HepG2 (cell line): ENCODE measurements around the gene KIF19. TPM values are rescaled to one million over a fixed set of nuclear protein-coding genes. Genes with fewer than 3 reads are reported as not detected.

ENCODE experiments used
- HOXD1 ChIP-seq: sonication (generic); formaldehyde crosslinking; IDR thresholded peaks from 2 replicates; pipeline ENCODE4 v1.5.0; 2020; ENCODE audit warnings: missing genetic modification reagents
- NFIC ChIP-seq: IDR thresholded peaks from 2 replicates; pipeline ENCODE4 v1.6.1; 2012; ENCODE audit warnings: mild to moderate bottlenecking, low read length, inconsistent platforms
- NR3C1 ChIP-seq: sonication (generic); formaldehyde crosslinking; IDR thresholded peaks from 2 replicates; pipeline ENCODE4 v1.4.0; 2020; ENCODE audit warnings: missing genetic modification reagents
- RAD51 ChIP-seq: fragments of 450-650 bp; IDR thresholded peaks from 2 replicates; pipeline ENCODE4 v1.6.1; 2016; ENCODE audit warnings: borderline replicate concordance
- TARDBP ChIP-seq: sonication (generic); formaldehyde crosslinking; IDR thresholded peaks from 2 replicates; pipeline ENCODE4 v1.8.0; 2022; ENCODE audit warnings: mild to moderate bottlenecking, missing genetic modification reagents
- U2AF1 ChIP-seq: fragments of 200-400 bp; formaldehyde crosslinking; optimal IDR thresholded peaks from 2 replicates; pipeline ENCODE3; 2017; ENCODE audit warnings: mild to moderate bottlenecking, low read depth, low read length
- YEATS2 ChIP-seq: sonication (generic); formaldehyde crosslinking; IDR thresholded peaks from 2 replicates; pipeline ENCODE4 v1.4.0; 2020; ENCODE audit warnings: missing genetic modification reagents, borderline replicate concordance
- ZNF3 ChIP-seq: IDR thresholded peaks from 2 replicates; pipeline ENCODE4 v1.7.0; 2017; ENCODE audit warnings: inconsistent platforms
- ZNF441 ChIP-seq: sonication (generic); formaldehyde crosslinking; IDR thresholded peaks from 2 replicates; pipeline ENCODE4 v1.7.0; 2021; ENCODE audit warnings: missing genetic modification reagents, borderline replicate concordance
- ZNF816 ChIP-seq: sonication (generic); formaldehyde crosslinking; IDR thresholded peaks from 2 replicates; pipeline ENCODE4 v1.8.0; 2022; ENCODE audit warnings: missing genetic modification reagents, mild to moderate bottlenecking, borderline replicate concordance
- polyA plus RNA-seq, 8 experiments: library from polyadenylated mRNA; depleted of rRNA in 3 of 8; stranded (reverse) in 7 of 8; unstranded in 1 of 8; fragments of >200 nt; fragmentation: Illumina TruSeq in 4 of 8; extraction: Trizol in 4 of 8; gene quantifications; 2 replicates each; pipeline versions ENCODE4 v1.2.1 to v1.2.3, GENCODE V29; 2011 to 2016; ENCODE audit warnings: low read depth in 4 of 8, missing spikeins in 1 of 8, mixed read lengths in 1 of 8; ENCODE audit not compliant: insufficient read depth in 1 of 8
- total RNA-seq, 5 experiments: library from RNA; depleted of rRNA; stranded (reverse); fragments of >200 nt; fragmentation: Illumina TruSeq; extraction: Trizol; gene quantifications; 2 replicates each; pipeline ENCODE4 v1.2.3, GENCODE V29; 2016; ENCODE audit warnings: low read depth in 1 of 5
- TF ChIP-seq, protein P1 (sequence below): sonication (generic); formaldehyde crosslinking; IDR thresholded peaks from 2 replicates; pipeline ENCODE4 v1.5.1; 2020; ENCODE audit warnings: mild to moderate bottlenecking, missing genetic modification reagents
- TF ChIP-seq, protein P2 (sequence below): fragments of 450-650 bp; IDR thresholded peaks from 2 replicates; pipeline ENCODE4 v1.6.1; 2016
- TF ChIP-seq, protein P3 (sequence below): sonication (generic); formaldehyde crosslinking; IDR thresholded peaks from 2 replicates; pipeline ENCODE4 v1.8.1; 2023; ENCODE audit warnings: mild to moderate bottlenecking, inconsistent platforms, moderate library complexity, missing genetic modification reagents, borderline replicate concordance
- TF ChIP-seq, protein P4 (sequence below): IDR thresholded peaks from 2 replicates; pipeline ENCODE4 v1.6.1; 2016; ENCODE audit warnings: low read depth, borderline replicate concordance
- TF ChIP-seq, protein P5 (sequence below): IDR thresholded peaks from 2 replicates; pipeline ENCODE4 v1.6.1; 2012; ENCODE audit warnings: inconsistent platforms
- TF ChIP-seq, protein P6 (sequence below): sonication (generic); formaldehyde crosslinking; IDR thresholded peaks from 2 replicates; pipeline ENCODE4 v1.5.1; 2020; ENCODE audit warnings: mild to moderate bottlenecking, missing genetic modification reagents, moderate library complexity
- TF ChIP-seq, protein P7 (sequence below): sonication (generic); formaldehyde crosslinking; IDR thresholded peaks from 2 replicates; pipeline ENCODE4 v1.8.0; 2022; ENCODE audit warnings: missing genetic modification reagents, mild to moderate bottlenecking, inconsistent platforms, borderline replicate concordance

KIF19 gene
- total and polyA plus RNA-seq, 2 of the 13 experiments (the other 11 are each of a cell fraction or from before 2014, with no cell fraction given), result not detected

DNA sequence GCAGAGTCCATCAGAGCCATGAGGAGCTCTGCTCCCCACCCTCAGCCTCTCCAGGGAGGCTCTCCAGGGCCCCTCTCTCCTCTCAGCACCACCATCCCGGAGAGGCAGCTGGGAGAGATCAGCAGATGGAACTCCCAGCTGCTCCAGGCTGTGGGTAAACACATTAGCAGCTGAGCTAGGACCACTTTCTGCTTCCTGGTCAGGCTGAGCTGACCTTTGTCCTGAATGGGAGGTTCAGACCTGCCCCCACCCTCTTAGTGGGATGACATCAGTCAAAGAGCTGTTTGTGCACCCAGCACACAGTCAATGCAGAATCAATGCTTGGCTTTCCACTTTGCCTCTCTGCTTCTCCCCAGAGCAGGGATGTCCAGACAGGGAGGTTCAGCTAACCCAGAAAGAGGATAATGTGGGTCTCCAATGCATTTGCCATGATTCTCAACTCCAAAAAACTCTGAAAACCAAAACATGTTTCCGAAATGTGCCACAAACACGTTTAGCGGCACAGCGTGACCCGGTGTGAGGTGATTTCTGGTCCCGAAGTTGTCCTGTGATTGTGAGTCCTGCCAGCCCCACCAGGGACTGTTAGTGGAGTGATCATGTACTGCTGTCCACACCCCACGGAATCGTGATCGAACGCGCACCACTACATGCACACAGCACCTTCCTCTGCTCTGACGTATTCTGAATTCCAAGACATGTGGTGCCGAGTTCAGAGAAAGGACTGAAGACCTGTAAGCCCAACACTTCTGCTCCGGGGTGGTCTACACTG lies 48.0 kb downstream of the KIF19 start (continued):
- TF ChIP-seq, protein P1, sequence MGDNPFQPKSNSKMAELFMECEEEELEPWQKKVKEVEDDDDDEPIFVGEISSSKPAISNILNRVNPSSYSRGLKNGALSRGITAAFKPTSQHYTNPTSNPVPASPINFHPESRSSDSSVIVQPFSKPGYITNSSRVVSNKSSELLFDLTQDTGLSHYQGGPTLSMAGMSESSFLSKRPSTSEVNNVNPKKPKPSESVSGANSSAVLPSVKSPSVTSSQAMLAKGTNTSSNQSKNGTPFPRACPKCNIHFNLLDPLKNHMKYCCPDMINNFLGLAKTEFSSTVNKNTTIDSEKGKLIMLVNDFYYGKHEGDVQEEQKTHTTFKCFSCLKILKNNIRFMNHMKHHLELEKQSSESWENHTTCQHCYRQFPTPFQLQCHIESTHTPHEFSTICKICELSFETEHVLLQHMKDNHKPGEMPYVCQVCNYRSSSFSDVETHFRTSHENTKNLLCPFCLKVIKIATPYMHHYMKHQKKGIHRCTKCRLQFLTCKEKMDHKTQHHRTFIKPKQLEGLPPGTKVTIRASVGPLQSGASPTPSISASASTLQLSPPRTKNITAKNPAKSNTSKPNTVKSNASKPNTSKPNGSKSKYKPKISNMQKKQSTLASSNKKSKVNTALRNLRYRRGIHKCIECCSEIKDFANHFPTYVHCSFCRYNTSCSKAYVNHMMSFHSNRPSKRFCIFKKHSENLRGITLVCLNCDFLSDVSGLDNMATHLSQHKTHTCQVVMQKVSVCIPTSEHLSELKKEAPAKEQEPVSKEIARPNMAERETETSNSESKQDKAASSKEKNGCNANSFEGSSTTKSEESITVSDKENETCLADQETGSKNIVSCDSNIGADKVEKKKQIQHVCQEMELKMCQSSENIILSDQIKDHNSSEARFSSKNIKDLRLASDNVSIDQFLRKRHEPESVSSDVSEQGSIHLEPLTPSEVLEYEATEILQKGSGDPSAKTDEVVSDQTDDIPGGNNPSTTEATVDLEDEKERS, result peak; percentile 80
- TF ChIP-seq, protein P2, sequence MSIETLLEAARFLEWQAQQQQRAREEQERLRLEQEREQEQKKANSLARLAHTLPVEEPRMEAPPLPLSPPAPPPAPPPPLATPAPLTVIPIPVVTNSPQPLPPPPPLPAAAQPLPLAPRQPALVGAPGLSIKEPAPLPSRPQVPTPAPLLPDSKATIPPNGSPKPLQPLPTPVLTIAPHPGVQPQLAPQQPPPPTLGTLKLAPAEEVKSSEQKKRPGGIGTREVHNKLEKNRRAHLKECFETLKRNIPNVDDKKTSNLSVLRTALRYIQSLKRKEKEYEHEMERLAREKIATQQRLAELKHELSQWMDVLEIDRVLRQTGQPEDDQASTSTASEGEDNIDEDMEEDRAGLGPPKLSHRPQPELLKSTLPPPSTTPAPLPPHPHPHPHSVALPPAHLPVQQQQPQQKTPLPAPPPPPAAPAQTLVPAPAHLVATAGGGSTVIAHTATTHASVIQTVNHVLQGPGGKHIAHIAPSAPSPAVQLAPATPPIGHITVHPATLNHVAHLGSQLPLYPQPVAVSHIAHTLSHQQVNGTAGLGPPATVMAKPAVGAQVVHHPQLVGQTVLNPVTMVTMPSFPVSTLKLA, result 0 out of 2 replicates have a peak, but pooled peaks have one; percentile 4
- TF ChIP-seq ZNF816 (CRISPR knock-in tag) (no peak), YEATS2 (CRISPR knock-in tag) (peak; percentile 64; the same call in 1 of the 2 replicates), ZNF441 (peak; percentile 29; the same call in 1 of the 2 replicates), RAD51 (no peak), NR3C1 (no peak), U2AF1 (peak; percentile 18), ZNF3 (CRISPR knock-in tag) (no peak), NFIC (no peak), HOXD1 (CRISPR knock-in tag) (no peak), TARDBP (CRISPR knock-in tag) (peak; percentile 92; the same call in 1 of the 2 replicates)
- TF ChIP-seq, protein P3, sequence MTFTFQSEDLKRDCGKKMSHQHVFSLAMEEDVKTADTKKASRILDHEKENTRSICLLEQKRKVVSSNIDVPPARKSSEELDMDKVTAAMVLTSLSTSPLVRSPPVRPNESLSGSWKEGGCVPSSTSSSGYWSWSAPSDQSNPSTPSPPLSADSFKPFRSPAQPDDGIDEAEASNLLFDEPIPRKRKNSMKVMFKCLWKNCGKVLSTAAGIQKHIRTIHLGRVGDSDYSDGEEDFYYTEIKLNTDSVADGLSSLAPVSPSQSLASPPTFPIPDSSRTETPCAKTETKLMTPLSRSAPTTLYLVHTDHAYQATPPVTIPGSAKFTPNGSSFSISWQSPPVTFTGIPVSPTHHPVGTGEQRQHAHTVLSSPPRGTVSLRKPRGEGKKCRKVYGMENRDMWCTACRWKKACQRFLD (CRISPR knock-in tag), result no peak
- TF ChIP-seq, protein P4, sequence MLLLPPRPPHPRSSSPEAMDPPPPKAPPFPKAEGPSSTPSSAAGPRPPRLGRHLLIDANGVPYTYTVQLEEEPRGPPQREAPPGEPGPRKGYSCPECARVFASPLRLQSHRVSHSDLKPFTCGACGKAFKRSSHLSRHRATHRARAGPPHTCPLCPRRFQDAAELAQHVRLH (CRISPR knock-in tag), result peak; percentile 92; the same call in 1 of the 2 replicates
- TF ChIP-seq, protein P5, sequence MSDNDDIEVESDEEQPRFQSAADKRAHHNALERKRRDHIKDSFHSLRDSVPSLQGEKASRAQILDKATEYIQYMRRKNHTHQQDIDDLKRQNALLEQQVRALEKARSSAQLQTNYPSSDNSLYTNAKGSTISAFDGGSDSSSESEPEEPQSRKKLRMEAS, result peak; percentile 61; the same call in 1 of the 2 replicates
- TF ChIP-seq, protein P6, sequence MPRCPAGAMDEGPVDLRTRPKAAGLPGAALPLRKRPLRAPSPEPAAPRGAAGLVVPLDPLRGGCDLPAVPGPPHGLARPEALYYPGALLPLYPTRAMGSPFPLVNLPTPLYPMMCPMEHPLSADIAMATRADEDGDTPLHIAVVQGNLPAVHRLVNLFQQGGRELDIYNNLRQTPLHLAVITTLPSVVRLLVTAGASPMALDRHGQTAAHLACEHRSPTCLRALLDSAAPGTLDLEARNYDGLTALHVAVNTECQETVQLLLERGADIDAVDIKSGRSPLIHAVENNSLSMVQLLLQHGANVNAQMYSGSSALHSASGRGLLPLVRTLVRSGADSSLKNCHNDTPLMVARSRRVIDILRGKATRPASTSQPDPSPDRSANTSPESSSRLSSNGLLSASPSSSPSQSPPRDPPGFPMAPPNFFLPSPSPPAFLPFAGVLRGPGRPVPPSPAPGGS, result peak; percentile 70; the same call in 1 of the 2 replicates
- TF ChIP-seq, protein P7, sequence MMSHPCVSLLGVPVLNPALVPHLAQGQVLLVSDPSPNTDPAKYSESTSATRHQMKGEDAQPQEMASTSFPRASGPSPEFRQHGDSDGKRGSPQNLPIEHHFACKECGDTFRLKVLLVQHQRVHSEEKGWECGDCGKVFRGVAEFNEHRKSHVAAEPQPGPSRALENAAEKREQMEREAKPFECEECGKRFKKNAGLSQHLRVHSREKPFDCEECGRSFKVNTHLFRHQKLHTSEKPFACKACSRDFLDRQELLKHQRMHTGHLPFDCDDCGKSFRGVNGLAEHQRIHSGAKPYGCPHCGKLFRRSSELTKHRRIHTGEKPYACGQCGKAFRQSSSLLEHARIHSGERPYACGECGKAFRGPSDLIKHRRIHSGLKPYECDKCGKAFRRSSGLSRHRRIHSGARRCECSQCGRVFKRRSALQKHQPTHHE (CRISPR knock-in tag), result no peak
